Ishikawa (cell line): ENCODE results near the gene CDH13.

Source experiments
- CEBPB ChIP-seq: IDR thresholded peaks from 2 replicates; pipeline ENCODE4 v1.6.1; 2012
- CREB1 ChIP-seq: IDR thresholded peaks from 2 replicates; pipeline ENCODE4 v1.6.1; 2012; ENCODE audit warnings: low read depth
- EP300 ChIP-seq: IDR thresholded peaks from 2 replicates; pipeline ENCODE4 v1.6.1; 2012; ENCODE audit warnings: borderline replicate concordance
- FOXM1 ChIP-seq: IDR thresholded peaks from 2 replicates; pipeline ENCODE4 v1.6.1; 2012; ENCODE audit warnings: low read depth, borderline replicate concordance
- MAX ChIP-seq: IDR thresholded peaks from 2 replicates; pipeline ENCODE4 v1.6.1; 2012
- NFIC ChIP-seq: IDR thresholded peaks from 2 replicates; pipeline ENCODE4 v1.6.1; 2012
- RAD21 ChIP-seq: IDR thresholded peaks from 2 replicates; pipeline ENCODE4 v1.6.1; 2012; ENCODE audit warnings: low read depth
- REST ChIP-seq: IDR thresholded peaks from 2 replicates; pipeline ENCODE4 v1.6.1; 2012; ENCODE audit warnings: low read depth, mild to moderate bottlenecking
- TAF1 ChIP-seq: IDR thresholded peaks from 2 replicates; pipeline ENCODE4 v1.6.1; 2012; ENCODE audit warnings: low read depth, mild to moderate bottlenecking
- TCF12 ChIP-seq: IDR thresholded peaks from 2 replicates; pipeline ENCODE4 v1.6.1; 2012; ENCODE audit warnings: low read depth
- TEAD4 ChIP-seq: IDR thresholded peaks from 2 replicates; pipeline ENCODE4 v1.6.1; 2012
- USF1 ChIP-seq: IDR thresholded peaks from 2 replicates; pipeline ENCODE4 v1.6.1; 2012
- YY1 ChIP-seq: IDR thresholded peaks from 2 replicates; pipeline ENCODE4 v1.6.1; 2012; ENCODE audit warnings: low read depth
- ZBTB7A ChIP-seq: IDR thresholded peaks from 2 replicates; pipeline ENCODE4 v1.6.1; 2012; ENCODE audit warnings: low read depth

GRCh38 chr16:83270640-83271039 is 643.9 kb downstream of the CDH13 start:
- no peak for TF ChIP-seq TCF12
- no peak for TF ChIP-seq EP300
- TF ChIP-seq REST: no peak
- no peak for TF ChIP-seq FOXM1
- no peak for TF ChIP-seq CREB1
- no peak for TF ChIP-seq TAF1
- no peak for TF ChIP-seq YY1
- no peak for TF ChIP-seq MAX
- no peak for TF ChIP-seq TEAD4
- no peak for TF ChIP-seq RAD21
- TF ChIP-seq USF1: no peak
- no peak for TF ChIP-seq ZBTB7A
- TF ChIP-seq CEBPB: no peak
- no peak for TF ChIP-seq NFIC
